ENCODE results near the gene CERS1.

The CERS1 gene

GRCh38 chr19:18839465-18840287 is 56.3 kb downstream of the CERS1 start:
- H3K36me3 ChIP-seq (ENCODE audit: insufficient read depth, low read length): peaks cover 24% of the 10 kb centered on the region; the same call in 1 of the 2 replicates
- no peak overlapping the region for H2AFZ ChIP-seq (ENCODE audit: low read length)
- no peaks in the 10 kb centered on the region for H3K9me2 ChIP-seq (replicated peaks; ENCODE audit: low read depth, low read length)
- no peaks in the 10 kb centered on the region for H3K27me3 ChIP-seq (ENCODE audit: insufficient read depth, low read length, poor library complexity, severe bottlenecking)
- H3K4me1 ChIP-seq (ENCODE audit: insufficient read depth, low read length, poor library complexity, severe bottlenecking): peaks cover 61% of the 10 kb centered on the region
- TF ChIP-seq CTCF (conservative IDR thresholded peaks at IDR 0.05; ENCODE audit: low read length) (no peak), EZH2phosphoT487 (IDR thresholded peaks at IDR 0.05; ENCODE audit: borderline replicate concordance) (no peak)
- H3K4me3 ChIP-seq (ENCODE audit: low read length, poor library complexity, severe bottlenecking): peak overlapping the region; percentile 10
- H3K9ac ChIP-seq (ENCODE audit: low read depth, low read length, poor library complexity, severe bottlenecking): peak overlapping the region; percentile 37
- H3F3A ChIP-seq (ENCODE audit: low read depth): no peaks in the 10 kb centered on the region
- H3K4me2 ChIP-seq (ENCODE audit: low read depth, low read length, poor library complexity, severe bottlenecking): peak overlapping the region; percentile 57
- H3K9me3 ChIP-seq (ENCODE audit: insufficient read depth, low read depth, low read length): no peaks in the 10 kb centered on the region
- peaks cover 94% of the 10 kb centered on the region for H4K20me1 ChIP-seq (ENCODE audit: insufficient read depth, low read length, poor library complexity, severe bottlenecking)
- peaks cover 100% of the 10 kb centered on the region for H3K79me2 ChIP-seq (ENCODE audit: insufficient read depth, low read length)

- Histone ChIP-seq H2AFZ (ENCODE audit: low read length) (no peak overlapping the region), H4K20me1 (ENCODE audit: insufficient read depth, low read length, poor library complexity, severe bottlenecking) (peaks cover 67% of the 10 kb centered on the region), H3K27me3 (ENCODE audit: insufficient read depth, low read length, poor library complexity, severe bottlenecking) (no peaks in the 10 kb centered on the region), H3K4me3 (ENCODE audit: low read length, poor library complexity, severe bottlenecking) (peak overlapping the region; percentile 94), H3K4me2 (ENCODE audit: low read depth, low read length, poor library complexity, severe bottlenecking) (peak overlapping the region; percentile 99), H3K36me3 (ENCODE audit: insufficient read depth, low read length) (peaks cover 23% of the 10 kb centered on the region; the same call in 1 of the 2 replicates), H3K4me1 (ENCODE audit: insufficient read depth, low read length, poor library complexity, severe bottlenecking) (peaks cover 51% of the 10 kb centered on the region), H3F3A (ENCODE audit: low read depth) (no peaks in the 10 kb centered on the region), H3K9me2 (replicated peaks; ENCODE audit: low read depth, low read length) (no peaks in the 10 kb centered on the region), H3K9ac (ENCODE audit: low read depth, low read length, poor library complexity, severe bottlenecking) (peak overlapping the region; percentile 95), H3K79me2 (ENCODE audit: insufficient read depth, low read length) (peaks cover 78% of the 10 kb centered on the region), H3K9me3 (ENCODE audit: insufficient read depth, low read depth, low read length) (no peaks in the 10 kb centered on the region)
- no peak for TF ChIP-seq EZH2phosphoT487 (IDR thresholded peaks at IDR 0.05; ENCODE audit: borderline replicate concordance)
- TF ChIP-seq CTCF (conservative IDR thresholded peaks at IDR 0.05; ENCODE audit: low read length): no peak
Observed at GRCh38 chr19:18834644-18834984, 61.3 kb downstream of the CERS1 start.

DNA sequence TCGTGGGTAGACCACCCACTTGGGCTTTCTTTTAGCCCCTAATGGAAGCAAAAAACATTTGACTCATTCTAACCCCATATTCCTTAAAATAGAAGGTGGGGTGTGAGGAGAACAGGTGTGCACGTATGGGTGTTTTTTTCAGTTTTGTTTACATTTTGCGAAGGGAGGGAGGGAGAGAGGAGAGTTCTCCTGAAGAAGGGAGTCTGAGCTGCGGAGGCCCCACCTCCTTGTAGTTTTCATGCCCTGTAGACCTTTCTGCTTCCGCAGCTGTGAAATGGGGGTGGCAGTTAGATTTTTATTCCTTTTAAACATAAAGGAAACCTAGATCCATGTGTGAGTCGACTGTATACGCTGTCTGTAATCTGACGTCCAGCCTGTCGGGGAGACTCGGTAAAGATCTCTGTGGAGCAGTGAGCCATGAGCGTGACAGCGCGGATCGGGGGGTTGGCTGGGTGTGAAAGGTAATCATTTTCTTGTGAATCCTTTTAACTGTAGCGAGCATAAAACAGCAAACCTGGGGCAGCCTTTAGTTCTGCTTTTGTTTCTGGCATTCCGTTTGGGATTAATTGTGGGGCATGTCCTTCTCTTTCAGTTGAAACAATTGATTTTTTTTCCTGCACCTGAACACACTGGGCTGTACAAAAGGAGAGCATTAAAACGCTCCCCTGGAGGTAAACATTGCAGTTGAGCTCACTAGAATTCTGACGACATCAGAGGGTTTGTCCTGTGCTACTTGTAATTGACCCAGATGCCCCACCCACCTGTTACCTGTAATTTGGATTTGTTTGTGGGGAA is 61.9 kb downstream of the CERS1 start:
- no peaks in the 10 kb centered on the region for H3K27me3 ChIP-seq (ENCODE audit: insufficient read depth, low read length, poor library complexity, severe bottlenecking)
- peaks cover 63% of the 10 kb centered on the region for H4K20me1 ChIP-seq (ENCODE audit: insufficient read depth, low read length, poor library complexity, severe bottlenecking)
- no peak overlapping the region for H2AFZ ChIP-seq (ENCODE audit: low read length)
- H3K4me1 ChIP-seq (ENCODE audit: insufficient read depth, low read length, poor library complexity, severe bottlenecking): peaks cover 46% of the 10 kb centered on the region
- no peaks in the 10 kb centered on the region for H3F3A ChIP-seq (ENCODE audit: low read depth)
- peaks cover 20% of the 10 kb centered on the region; the same call in 1 of the 2 replicates for H3K36me3 ChIP-seq (ENCODE audit: insufficient read depth, low read length)
- H3K79me2 ChIP-seq (ENCODE audit: insufficient read depth, low read length): peaks cover 73% of the 10 kb centered on the region
- no peaks in the 10 kb centered on the region for H3K9me2 ChIP-seq (replicated peaks; ENCODE audit: low read depth, low read length)
- TF ChIP-seq EZH2phosphoT487 (IDR thresholded peaks at IDR 0.05; ENCODE audit: borderline replicate concordance) (no peak), CTCF (conservative IDR thresholded peaks at IDR 0.05; ENCODE audit: low read length) (no peak)
- peak overlapping the region; percentile 95 for H3K9ac ChIP-seq (ENCODE audit: low read depth, low read length, poor library complexity, severe bottlenecking)
- H3K4me3 ChIP-seq (ENCODE audit: low read length, poor library complexity, severe bottlenecking): peak overlapping the region; percentile 94
- peak overlapping the region; percentile 99 for H3K4me2 ChIP-seq (ENCODE audit: low read depth, low read length, poor library complexity, severe bottlenecking)
- no peaks in the 10 kb centered on the region for H3K9me3 ChIP-seq (ENCODE audit: insufficient read depth, low read depth, low read length)
